Activated CD4-positive, alpha-beta T cell treated with anti-CD3 and anti-CD28 coated beads, Interleukin-2, Interleukin-6, amounts not matched to agents 100 ng/mL and 50 ng/mL, durations not matched to agents 16 hours and 8 hours (primary cell): ENCODE measurements around the gene PHLDB1.

Source experiments
- DNase-seq: peaks from one replicate; pipeline ENCODE4 v3.0.0-alpha.2; 2020

Gene PHLDB1

DNA sequence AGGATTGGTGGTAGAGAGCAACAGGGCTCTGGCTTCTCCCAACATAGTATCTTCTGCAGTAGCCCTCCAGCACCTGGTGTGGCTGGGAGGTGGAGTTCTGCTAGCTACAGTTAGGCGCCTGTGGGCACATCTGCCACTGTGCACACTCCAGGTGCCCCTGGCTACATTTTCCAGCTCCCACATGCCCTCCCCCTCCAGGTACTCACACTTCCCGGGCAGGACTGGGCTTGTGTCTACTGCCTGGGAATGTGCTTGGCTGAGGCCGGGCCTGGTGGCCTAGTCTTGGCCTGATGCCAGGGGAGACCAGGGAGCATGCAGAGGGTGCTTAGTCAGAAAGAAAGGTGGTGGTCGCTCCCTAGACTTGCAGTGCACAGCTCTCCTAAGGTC, 15.8 kb downstream of the PHLDB1 start:
- no peak for DNase-seq

DNA sequence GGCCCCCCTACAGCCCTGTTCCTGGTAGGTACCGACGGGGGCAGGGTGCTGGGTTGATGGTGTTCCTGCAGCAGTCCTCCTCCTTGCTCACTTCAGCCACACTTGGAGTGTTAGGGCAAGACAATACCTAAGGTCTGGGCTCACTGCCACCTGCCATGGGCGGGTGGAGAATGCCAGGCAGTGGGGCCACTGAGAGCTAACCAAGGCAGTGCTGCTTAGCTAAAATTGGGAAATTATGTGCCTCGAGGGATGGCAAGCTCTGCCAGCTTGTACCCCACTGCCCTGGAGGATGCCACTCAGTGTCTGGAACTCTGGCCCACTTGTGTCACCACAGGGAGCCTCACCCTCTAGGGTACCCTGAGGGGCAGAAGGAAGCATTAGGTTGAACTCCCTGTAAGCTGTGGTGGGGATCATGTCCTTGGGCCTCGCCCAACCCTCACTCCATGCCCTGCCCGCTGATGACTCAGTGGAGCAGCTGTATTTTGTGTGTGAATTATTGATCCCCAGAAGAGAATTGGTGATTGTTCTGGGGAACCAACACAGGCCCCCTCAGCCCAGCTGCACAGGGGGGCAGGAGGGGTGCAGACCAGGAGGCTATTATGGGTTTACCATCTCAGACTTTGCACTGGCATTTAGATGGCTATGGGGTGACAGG, 17.7 kb downstream of the PHLDB1 start:
- DNase-seq, result no peak

DNA sequence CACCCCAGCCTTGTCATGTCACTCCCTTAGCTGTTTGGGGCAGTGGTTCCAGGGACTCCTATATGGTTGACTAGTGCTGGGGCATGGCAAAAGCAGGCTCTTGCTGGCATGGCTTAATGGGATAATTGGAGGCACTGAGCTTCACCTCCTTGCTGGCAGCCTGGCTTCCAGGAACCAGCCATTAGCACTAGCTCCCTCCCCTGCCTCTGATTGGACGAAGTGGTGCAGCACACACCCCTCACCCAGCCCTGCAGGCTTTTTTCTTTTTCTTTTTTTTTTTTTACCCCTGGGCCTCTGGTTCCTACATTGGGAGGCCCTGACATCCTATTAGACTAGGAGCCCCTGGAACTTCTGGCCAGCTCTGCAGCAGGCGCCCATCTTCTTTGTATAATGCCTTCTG, 18.6 kb downstream of the PHLDB1 start:
- DNase-seq, result no peak

DNA sequence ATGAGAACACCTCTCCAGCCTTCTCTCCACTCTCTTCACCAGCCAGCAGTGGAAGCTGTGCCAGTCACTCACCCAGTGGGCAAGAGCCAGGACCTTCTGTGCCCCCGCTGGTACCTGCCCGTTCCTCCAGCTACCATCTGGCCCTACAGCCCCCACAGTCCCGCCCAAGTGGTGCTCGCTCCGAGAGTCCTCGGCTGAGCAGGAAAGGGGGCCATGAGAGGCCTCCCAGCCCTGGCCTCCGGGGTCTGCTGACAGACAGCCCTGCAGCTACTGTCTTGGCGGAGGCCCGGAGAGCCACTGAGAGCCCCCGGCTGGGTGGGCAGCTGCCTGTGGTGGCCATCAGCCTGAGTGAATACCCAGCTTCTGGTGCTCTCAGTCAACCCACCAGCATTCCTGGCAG, 20.2 kb downstream of the PHLDB1 start:
- no peak for DNase-seq

DNA sequence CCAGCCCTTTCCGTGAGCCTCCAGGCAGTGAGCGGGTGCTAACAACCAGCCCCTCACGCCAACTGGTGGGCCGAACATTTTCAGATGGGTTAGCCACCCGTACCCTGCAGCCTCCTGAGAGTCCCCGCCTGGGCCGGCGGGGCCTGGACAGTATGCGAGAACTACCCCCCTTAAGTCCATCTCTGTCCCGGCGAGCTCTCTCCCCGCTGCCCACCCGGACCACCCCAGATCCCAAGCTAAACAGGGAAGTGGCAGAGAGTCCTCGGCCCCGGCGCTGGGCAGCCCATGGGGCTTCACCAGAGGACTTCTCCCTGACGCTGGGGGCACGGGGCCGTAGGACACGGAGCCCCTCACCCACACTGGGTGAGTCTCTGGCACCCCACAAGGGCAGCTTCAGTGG, 20.6 kb downstream of the PHLDB1 start:
- DNase-seq, result no peak

DNA sequence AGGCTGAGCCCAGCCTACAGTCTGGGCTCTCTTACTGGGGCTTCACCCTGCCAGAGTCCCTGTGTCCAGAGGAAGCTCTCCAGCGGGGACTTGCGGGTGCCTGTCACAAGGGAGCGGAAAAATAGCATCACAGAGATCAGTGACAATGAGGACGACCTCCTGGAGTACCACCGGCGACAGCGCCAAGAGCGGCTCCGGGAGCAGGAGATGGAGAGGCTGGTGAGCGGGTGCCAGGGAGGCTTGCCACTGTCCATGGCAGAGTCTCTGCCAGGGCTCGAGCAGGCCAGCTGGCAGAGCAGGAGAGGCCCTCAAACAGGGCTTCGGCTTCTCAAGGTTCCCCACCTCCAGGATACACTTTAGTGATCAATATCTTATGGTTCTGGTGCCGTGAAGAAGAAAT, 21.0 kb downstream of the PHLDB1 start:
- no peak for DNase-seq

DNA sequence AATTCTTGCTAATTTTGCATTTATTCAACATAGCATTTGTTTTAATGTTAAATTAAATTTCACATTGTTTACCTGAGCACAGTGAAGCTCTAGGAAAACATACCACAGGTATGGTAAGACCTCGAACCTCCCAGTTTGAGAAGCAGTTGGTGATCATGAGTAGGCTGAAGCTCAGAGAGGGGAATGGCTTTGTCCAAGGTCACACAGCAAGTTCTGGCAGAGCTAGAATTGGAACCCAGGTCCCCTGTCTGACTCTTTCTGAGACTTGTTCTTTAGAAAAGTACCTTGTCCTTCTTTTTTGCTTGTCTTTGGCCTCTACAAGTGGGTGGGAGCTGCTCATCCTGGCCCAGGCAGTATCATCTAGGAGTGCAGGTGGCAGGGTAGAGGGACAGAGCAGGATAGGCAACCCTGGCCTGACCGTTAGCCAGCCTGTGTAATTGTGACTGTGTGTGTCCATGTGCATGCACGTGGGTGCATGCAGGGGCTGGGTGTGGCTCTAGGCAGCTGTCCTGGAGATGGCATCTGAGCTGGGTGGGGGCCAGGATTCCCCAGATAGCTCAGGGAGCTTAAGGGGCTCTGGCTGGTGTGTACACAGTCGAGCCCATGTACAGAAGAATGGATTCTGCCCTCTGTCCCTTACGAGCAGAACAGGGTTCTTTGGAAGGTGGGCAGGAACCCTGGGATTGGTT, 21.6 kb downstream of the PHLDB1 start:
- DNase-seq, result no peak

DNA sequence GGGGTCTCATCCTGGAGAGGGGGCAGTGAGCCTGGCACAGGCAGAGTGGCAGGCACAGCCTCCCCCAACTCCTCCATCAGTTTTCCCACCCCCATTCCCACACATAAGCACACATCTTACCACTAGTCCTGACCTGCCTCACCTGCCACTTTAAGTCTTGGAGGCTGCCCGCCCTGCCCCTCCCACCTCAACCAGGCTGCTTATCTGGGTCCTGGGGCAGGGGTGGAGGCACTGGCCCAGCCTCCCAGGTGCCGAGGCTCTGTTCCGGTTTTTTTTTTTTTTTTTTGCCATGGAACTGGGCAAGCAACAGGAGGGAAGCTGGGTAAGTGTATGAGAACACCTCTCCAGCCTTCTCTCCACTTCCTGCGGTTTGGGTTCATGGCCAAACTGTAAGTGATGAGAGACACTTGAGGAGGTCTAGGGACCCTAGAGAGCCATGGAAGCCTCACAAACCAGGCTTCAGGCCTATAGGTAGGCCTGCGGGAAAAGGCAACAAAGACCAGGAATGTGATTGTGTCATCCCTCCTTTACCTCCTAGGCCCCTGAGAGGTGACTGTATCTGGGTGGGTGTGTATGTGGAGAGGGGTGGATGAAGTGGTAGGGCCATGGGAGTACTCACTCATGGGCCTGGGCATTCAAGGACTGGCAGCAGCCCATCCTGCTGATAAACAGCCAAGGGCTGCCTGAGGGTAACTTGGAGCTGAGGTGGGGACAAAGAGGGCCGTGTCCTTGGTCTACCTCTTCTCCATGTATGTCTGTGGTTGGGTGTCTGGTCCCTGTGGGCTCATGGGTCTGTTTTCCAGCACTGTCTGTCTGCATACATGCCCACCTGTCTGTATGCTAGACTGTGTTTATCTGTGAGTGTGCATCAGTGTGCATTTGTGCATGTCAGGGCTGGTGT, 22.6 kb downstream of the PHLDB1 start:
- DNase-seq, result no peak

DNA sequence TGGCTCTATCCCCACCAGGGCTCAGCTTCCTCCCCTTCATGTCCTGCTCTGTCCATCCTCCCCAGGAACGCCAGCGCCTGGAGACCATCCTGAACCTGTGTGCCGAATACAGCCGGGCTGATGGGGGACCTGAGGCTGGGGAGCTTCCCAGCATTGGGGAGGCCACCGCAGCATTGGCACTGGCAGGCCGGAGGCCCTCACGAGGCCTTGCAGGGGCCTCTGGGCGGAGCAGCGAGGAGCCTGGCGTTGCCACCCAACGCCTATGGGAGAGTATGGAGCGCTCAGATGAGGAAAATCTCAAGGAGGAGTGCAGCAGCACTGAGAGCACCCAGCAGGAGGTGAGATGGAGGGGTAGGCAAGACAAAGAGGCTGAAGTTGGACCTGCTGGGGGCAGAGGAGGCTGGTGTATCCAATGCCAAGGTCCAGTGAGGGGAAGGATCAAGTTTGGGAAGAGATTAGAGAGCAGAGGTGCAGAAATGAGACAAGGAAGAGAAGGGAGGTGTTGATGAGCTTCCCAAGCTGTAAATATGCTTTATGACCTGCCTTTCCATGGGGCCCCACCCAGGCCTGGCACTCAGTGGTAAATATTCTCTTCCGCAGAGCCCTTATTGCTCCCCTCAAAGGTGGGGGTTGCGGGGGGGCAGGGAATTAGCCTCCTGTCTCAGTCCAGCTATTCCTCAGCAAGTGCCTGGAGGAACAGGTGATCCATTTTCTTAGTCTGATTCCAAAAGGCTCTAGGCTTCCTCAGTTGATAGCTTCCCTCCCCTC, 23.9 kb downstream of the PHLDB1 start:
- DNase-seq, result no peak

DNA sequence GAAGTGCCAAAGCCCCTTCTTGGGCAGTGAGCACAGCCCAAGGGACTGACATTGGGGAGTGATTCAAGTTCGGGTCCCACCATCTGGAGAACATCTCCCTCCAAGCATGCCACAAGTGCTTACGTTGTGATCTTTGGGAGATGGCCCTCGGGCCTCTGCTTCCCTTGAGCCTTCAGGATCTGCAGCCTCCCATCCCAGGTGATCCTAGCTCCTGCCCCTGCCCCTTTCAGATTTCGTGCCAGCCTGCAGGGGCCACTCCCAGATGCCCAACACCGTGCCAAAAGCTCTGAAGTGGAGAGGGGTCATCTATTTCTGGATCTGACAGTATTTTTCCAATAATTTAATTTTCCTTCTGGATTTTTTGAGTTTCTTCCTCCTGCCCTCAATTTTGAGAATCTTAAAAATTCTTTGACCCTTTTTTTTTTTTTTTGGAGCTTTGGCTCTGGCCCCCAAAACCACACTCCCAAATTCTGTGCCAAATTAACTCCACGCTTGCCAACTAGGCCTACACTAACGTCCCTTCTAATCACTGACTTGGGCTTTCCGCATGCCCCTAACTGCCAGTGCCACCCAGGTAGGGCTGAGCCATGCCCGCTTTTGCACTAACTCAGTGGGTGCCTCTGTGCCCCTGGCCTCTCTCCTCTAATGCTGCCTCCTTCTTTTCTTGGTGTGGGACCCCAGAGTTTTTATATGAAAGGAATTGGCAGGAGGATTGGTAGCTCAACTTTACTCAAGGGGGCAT, 25.3 kb downstream of the PHLDB1 start:
- DNase-seq, result no peak

DNA sequence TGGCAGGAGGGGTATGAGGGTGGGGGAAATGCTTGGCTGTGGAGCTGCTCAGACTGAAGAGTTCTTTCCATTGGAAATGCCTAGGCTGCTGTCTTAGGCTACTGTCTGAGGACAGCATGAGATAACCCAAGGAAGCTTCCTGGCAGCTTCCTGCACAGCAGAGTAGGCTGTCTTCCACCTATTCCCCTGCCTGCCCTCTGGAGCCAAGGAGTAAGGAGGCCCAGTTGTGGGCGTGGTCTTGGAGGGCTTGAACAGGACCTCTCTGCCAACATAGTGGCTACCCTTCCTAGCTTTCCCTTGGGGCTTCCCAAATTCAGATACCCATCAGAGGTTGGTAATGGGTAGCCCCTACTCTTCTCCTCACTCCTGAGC, 25.9 kb downstream of the PHLDB1 start:
- no peak for DNase-seq

DNA sequence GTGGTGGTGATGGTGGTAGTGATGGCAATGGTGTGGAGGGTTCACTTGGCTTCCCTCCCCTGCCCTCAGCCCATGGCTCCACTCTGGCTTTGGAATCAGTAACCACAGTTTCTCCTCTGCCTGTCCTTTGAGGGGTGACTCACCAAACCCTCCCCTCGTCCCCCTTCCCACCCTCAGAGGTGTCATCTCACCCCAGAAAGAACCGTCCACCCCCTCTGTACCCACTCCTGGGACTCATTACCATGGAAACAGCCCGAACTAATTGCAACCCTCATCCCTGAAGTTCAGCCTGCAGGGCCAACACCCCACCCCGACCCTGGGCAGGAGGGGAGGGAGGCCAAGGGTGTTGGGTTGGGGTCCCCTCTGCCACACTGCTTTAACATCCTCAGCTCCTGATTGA, 26.6 kb downstream of the PHLDB1 start:
- no peak for DNase-seq

DNA sequence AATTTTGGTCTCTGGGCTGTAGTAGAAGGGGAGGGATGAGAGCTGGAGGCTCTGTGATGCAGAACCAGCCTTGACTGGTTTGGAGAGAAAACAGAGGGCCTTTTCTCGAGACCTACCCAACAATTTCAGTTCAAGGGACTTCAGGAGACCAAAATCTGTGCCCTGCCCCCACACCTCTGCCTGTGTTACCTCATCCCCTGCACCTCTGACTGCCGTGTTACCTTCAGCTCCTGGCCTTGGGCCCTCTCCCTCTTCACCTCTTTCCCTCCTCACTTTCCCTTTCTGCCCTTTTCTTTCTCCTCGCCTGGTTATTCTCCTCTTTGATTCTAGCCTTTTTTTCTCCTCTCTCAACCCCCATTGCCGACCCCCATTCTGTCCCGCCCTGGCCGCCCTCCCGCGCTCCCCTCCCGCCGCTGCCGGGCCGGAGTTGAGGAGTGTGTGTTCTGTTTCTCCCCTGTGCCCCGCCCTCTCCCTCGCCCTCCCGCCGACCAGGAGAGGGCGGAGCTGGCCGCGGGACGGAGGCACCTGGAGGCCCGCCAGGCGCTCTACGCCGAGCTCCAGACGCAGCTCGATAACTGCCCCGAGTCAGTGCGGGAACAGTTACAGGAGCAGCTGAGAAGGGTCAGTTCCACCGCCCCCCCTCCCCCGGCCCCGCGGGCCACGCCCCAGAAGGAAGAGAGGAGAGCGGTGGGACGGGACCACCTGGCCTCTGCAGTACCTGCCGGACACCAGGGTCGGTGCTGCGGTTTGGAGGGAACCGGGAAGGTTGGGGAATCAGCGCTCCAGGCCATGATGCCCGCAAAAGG, 27.2 kb downstream of the PHLDB1 start:
- no peak for DNase-seq

DNA sequence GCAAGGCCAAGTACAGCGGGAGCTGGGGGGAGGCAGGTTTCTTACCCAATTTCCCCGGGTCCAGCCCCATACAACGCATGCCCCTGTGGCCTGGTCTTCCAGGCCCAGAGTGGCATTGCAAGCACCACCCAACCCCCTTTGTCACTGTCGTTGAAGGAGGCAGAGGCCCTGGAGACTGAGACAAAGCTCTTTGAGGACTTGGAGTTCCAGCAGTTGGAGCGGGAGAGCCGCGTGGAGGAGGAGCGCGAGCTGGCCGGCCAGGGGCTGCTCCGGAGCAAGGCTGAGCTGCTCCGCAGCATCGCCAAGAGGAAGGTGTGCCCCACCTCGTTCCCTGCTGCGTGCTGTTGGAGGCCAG, 27.8 kb downstream of the PHLDB1 start:
- DNase-seq, result no peak

DNA sequence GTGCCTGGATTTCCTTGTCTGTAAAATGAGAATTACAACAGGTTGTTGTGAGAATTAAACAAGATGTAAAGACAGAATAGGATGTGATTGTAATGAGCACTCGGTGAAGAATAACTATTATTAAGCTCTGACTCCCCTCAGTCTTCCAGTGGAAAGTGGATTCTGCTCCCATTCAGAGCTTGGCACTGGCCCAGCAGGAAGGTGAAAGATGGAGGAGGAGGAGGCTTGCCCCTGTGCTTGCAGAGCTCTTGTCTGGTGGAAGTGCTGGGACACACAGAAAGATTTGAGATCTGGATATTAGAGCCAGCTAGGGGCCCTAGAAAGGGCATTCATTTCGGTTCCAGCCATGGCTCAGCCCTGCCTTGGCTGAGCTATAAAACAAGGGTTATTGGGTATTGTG, 28.2 kb downstream of the PHLDB1 start:
- no peak for DNase-seq

DNA sequence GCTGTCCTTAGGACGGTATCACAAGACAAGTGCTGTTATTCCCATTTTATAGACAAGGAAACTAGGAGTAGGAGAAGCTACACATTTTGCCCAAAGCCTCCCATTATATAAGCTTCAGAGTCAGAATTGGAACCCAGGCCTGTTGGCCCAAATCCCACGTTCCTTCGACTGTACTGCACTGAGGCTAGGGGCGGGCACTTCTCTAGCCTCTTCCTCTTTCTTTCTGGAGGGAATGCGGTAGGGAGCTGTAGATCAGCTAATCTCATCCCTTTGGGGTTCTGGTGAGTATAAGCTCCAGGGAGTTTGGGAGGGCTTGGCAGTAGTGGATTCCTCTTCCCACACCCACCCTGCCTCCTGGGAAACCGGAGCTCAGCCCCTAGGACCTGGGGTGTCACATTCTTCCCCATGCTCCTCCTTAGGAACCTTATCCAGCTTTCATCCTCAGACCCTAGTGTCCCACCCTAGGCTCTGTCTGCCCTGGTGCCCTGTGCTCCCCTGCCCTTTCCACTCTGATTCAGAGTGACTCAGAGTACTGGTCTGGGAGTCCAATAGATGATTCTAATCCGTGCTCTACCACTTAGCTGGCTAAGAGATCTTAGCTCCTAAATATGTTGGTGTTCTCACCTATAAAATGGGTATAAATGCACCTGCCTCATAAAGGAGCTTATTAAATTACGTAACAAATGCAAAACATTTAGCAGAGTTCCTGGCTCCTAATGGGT, 29.3 kb downstream of the PHLDB1 start:
- DNase-seq, result no peak

DNA sequence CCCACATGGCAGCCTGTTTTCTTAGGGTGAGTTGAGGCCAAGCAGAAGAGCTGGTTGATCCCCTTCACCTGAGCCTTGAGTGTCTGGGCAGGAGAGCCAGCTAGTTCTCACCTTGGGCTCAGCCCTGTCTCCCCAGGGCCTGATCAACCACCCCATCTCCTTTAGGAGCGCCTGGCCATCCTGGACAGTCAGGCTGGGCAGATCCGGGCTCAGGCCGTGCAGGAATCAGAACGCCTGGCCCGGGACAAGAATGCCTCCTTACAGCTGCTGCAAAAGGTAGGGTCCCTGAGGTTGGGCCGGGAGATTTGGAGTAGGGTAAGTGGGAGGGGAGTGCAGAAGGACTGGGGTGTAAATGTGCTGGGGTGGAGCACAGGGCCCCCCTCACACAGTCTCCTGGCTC, 31.3 kb downstream of the PHLDB1 start:
- DNase-seq, result no peak

DNA sequence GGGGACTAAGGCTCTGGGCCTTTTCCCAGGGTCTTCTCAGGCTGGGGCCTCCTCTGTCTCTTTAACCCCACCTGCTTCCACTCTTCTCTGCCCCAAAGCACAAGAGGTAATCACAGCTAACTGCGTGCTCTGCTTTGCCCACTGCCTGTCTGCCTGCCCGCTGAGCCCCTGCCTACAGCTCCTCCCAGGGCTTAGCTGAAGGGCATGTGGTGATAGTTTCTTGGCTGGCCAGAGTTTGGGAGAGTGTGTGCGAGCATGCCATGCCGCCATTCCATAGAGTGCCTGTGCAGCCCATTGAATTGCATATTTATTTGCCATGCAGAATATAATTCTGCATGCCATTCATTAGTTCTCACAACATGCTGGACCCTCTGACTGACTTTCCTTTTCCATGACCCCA, 32.5 kb downstream of the PHLDB1 start:
- no peak for DNase-seq

DNA sequence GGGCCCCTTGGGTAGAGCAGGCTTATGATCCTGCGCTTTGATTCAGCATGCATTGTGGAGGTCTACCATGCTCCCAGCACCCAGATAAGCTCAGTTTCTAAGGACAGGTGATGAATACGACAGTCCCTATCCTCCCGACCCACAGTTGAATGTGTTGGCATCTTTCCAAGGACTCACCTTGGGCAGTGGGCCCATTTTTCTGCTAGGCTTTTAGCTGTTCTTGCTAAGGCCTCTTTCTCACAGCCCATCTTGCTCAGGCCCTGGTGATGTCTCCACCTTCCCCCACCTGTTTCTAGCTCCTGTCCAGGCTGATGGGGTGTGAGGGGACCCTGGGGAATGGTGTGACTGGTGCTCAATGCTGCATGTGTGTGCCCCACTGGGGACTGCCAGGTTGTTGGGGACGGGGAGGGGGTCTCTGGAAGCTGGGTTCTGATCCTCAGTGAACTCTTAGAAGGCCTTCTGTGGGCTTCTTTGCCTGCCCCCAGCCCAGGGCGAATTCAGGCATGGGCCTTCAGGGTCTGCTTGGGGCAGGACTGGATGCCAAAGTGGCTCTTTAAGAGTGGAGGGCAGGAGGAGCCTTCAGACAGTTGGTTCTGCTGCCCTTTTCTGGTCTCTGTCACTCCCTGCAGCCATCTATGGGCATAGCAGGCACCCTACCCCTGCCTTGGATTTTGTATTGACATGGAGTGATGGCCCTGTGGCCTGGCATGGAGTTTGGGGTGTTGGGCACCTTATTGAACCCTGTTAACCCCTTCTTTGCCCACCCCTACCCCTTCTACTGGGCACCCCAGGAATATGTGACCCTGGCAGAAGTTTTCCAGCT, 33.1 kb downstream of the PHLDB1 start:
- no peak for DNase-seq

DNA sequence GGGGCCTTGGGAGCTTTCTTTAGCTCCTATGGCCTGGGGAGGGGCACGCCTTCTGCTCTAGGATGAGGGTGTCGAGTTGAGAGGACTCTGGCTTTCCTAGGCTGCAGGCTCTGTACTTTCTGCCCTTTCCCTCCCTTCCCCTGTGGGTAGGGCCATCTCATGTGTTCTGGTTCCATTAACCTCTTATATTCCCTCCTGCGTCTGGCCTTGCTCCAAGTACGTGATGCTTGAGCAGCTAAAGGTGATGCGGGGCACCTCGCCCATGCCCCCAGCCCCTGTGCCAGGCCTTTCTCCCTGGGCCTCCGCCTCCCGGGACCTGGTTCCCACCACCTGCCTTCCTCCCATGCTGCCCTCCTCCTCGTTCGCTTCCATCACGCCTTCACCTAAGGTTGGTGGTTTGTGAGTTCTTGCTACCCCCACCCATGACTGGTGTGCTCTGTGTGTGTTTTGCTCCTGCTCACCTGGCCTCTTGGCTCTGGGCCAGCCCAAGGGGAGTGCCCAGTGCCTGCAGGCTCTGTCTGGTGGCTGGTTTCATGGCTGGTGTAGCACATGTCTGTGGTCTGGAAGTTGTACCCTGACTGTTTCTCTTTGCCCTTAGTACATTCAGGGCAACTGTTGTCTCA, 34.1 kb downstream of the PHLDB1 start:
- no peak for DNase-seq
